Transverse colon (tissue), 4 donors: ENCODE data around the gene HSPA4. TPM values are rescaled to one million over a fixed set of nuclear protein-coding genes. Genes with fewer than 3 reads are reported as not detected.

Experiments
- DNase-seq: peaks from one replicate; pipeline ENCODE4 v3.0.0-alpha.2; 2019
- H3K27ac ChIP-seq, 4 donors: fragments of 200-600 bp; sonication (generic); 2 replicates each; pipeline ENCODE4 v1.5.1; 2016 to 2018; ENCODE audit warnings: inconsistent platforms in 4 of 4
- H3K27me3 ChIP-seq: fragments of 200-600 bp; sonication (generic); 2 replicates; pipeline ENCODE4 v1.5.1; 2017; ENCODE audit warnings: inconsistent platforms
- H3K36me3 ChIP-seq, 4 donors: fragments of 200-600 bp; sonication (generic); 2 replicates each; pipeline ENCODE4 v1.5.1; 2017 to 2019; ENCODE audit warnings: inconsistent platforms in 4 of 4
- H3K4me1 ChIP-seq, 4 donors: fragments of 200-600 bp; sonication (generic); 2 replicates each; pipeline ENCODE4 v1.5.1; 2017 to 2020; ENCODE audit warnings: inconsistent platforms in 4 of 4
- H3K4me3 ChIP-seq, 4 donors: fragments of 200-600 bp; sonication (generic); 1 replicate in 1 of 4; 2 replicates in 3 of 4; pipeline versions ENCODE4 v1.5.1 to v1.6.1; 2017 to 2019; ENCODE audit warnings: inconsistent platforms in 4 of 4
- H3K9me3 ChIP-seq, 2 donors: fragments of 200-600 bp; sonication (generic); 2 replicates each; pipeline ENCODE4 v1.5.1; 2017 to 2019; ENCODE audit warnings: inconsistent platforms in 2 of 2
- EP300 ChIP-seq: sonication (generic); formaldehyde crosslinking; IDR thresholded peaks from one replicate; pipeline ENCODE4 v1.6.1; 2017; ENCODE audit warnings: antibody characterized with exemption, low read depth
- POLR2A ChIP-seq: fragments of 450-650 bp; IDR thresholded peaks from one replicate; pipeline ENCODE4 v1.6.1; 2016; ENCODE audit warnings: antibody characterized with exemption, mild to moderate bottlenecking, moderate library complexity
- POLR2AphosphoS5 ChIP-seq, 3 donors: sonication (generic); formaldehyde crosslinking; IDR thresholded peaks; one replicate each; pipeline ENCODE4 v1.6.1; 2016; ENCODE audit warnings: antibody characterized with exemption in 3 of 3
- WGBS, 2 donors: methylation state at CpG; one replicate each; pipeline ENCODE4 v1.1.5; 2018; ENCODE audit warnings: low coverage in 1 of 2; 5-methylcytosine and 5-hydroxymethylcytosine counted together
- in situ Hi-C, 4 donors: fragments of 200-750 bp; cut with MboI; loops; one replicate each; pipeline versions ENCODE4 v1.15.0 to v1.15.1; 2017; ENCODE audit warnings: low sequenced_read_pairs in 3 of 4, low pct_ligation_motif_present in 1 of 4, low pct_unique_long_range_greater_than_20kb in 1 of 4
- intact Hi-C: fragments of 100-400 bp; cut with DNase I; formaldehyde crosslinking; loops from one replicate; pipeline ENCODE4 v1.15.1; 2023; ENCODE audit warnings: low total_unique reads
- total RNA-seq, 4 donors: library from RNA; depleted of rRNA; stranded (reverse); fragments of >200 nt; gene quantifications; one replicate each; pipeline ENCODE4 v1.1.0, GENCODE V29; 2016
- TF ChIP-seq, protein P1 (sequence below), 5 experiments: fragments of 200-600 bp in 3 of 5; fragments of 450-650 bp in 2 of 5; sonication (generic) in 3 of 5; IDR thresholded peaks; 1 replicate in 2 of 5; 2 replicates in 3 of 5; pipeline ENCODE4 v1.5.1; 2016 to 2017; ENCODE audit warnings: antibody characterized with exemption in 5 of 5, inconsistent platforms in 3 of 5, mild to moderate bottlenecking in 2 of 5, moderate library complexity in 1 of 5

HSPA4 gene
- total RNA-seq, 4 donors from 2014 or later = 34.4 to 52.5 (median 46.5) TPM

GRCh38 chr5:133088064-133088463 is 36.3 kb downstream of the HSPA4 start:
- WGBS, 2 donors = 96 to 100% methylated on average over 2 to 3 of the region's 3 CpGs
- H3K36me3 ChIP-seq = peaks cover 0 to 65% (median 31%) of the 10 kb centered on the region in 4 donors
- TF ChIP-seq EP300 (no peak), POLR2AphosphoS5 (IDR thresholded peaks at IDR 0.05) (no peak), POLR2A (no peak)
- TF ChIP-seq, protein P1, sequence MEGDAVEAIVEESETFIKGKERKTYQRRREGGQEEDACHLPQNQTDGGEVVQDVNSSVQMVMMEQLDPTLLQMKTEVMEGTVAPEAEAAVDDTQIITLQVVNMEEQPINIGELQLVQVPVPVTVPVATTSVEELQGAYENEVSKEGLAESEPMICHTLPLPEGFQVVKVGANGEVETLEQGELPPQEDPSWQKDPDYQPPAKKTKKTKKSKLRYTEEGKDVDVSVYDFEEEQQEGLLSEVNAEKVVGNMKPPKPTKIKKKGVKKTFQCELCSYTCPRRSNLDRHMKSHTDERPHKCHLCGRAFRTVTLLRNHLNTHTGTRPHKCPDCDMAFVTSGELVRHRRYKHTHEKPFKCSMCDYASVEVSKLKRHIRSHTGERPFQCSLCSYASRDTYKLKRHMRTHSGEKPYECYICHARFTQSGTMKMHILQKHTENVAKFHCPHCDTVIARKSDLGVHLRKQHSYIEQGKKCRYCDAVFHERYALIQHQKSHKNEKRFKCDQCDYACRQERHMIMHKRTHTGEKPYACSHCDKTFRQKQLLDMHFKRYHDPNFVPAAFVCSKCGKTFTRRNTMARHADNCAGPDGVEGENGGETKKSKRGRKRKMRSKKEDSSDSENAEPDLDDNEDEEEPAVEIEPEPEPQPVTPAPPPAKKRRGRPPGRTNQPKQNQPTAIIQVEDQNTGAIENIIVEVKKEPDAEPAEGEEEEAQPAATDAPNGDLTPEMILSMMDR (IDR thresholded peaks at IDR 0.05) = no peak

DNA sequence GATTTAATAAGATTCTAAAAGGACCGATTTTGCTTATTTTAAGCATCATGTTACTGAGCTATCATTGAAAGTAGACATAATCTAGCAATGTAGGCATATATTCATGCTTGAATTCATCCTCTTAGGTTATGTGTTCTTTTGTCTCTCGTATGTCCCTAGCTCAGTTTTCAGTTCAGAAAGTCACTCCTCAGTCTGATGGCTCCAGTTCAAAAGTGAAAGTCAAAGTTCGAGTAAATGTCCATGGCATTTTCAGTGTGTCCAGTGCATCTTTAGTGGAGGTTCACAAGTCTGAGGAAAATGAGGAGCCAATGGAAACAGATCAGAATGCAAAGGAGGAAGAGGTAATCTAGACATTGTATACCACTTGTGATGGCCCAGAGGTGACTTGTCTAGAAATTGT is 39.2 kb downstream of the HSPA4 start:
- Histone ChIP-seq H3K27me3 (no peaks in the 10 kb centered on the region), H3K27ac (no peak overlapping the region), H3K4me3 (no peak overlapping the region), H3K36me3 (peaks cover 0 to 78% (median 33%) of the 10 kb centered on the region in 4 donors), H3K9me3 (no peaks in the 10 kb centered on the region), H3K4me1 (no peaks in the 10 kb centered on the region)
- TF ChIP-seq EP300 (no peak), POLR2AphosphoS5 (IDR thresholded peaks at IDR 0.05) (no peak), POLR2A (no peak)
- TF ChIP-seq, protein P1 (IDR thresholded peaks at IDR 0.05) = no peak
- DNase-seq = no peak
- intact Hi-C loops (no loop called here), in situ Hi-C loops (no loop called here)
- 89 to 93% methylated on average over 3 of the region's 3 CpGs for WGBS, 2 donors

More at GRCh38 chr5:133088064-133088463, 36.3 kb downstream of the HSPA4 start:
- DNase-seq = no peak
- Histone ChIP-seq H3K4me3 (no peak overlapping the region), H3K9me3 (no peaks in the 10 kb centered on the region), H3K27me3 (no peaks in the 10 kb centered on the region), H3K27ac (no peak overlapping the region), H3K4me1 (no peaks in the 10 kb centered on the region)
- in situ Hi-C loops = no loop called here
- intact Hi-C loops = no loop called here

- Histone ChIP-seq H3K27me3 (no peaks in the 10 kb centered on the region), H3K27ac (no peak overlapping the region), H3K36me3 (peaks cover 0 to 36% (median 16%) of the 10 kb centered on the region in 4 donors), H3K4me1 (peaks cover 0 to 3% (median 2%) of the 10 kb centered on the region in 4 donors), H3K9me3 (no peaks in the 10 kb centered on the region), H3K4me3 (no peak overlapping the region)
- WGBS, 2 donors = 70 to 82% methylated on average over 2 to 3 of the region's 3 CpGs
- TF ChIP-seq POLR2AphosphoS5 (IDR thresholded peaks at IDR 0.05) (no peak), POLR2A (no peak), EP300 (no peak)
- TF ChIP-seq, protein P1 (IDR thresholded peaks at IDR 0.05) = no peak
- intact Hi-C loops (no loop called here), in situ Hi-C loops (loop anchor here in 3 of 4 donors (25.0 kb wide), 2 partner anchors 181 to 756 kb away; no protein-coding TSS in a partner anchor)
- no peak for DNase-seq
Observed at GRCh38 chr5:133106343-133106742, 54.5 kb downstream of the HSPA4 start.

- intact Hi-C loops = no loop called here
- no peak overlapping the region for H3K27ac ChIP-seq
- WGBS, 2 donors = 78 to 100% methylated on average over 4 to 8 of the region's 8 CpGs
- no peak overlapping the region for H3K4me3 ChIP-seq
- no peak for DNase-seq
- peaks cover 0 to 30% (median 13%) of the 10 kb centered on the region in 4 donors for H3K36me3 ChIP-seq
- H3K27me3 ChIP-seq = no peaks in the 10 kb centered on the region
- H3K9me3 ChIP-seq = no peaks in the 10 kb centered on the region
- in situ Hi-C loops = loop anchor here in 3 of 4 donors (25.0 kb wide), 2 partner anchors 180 to 755 kb away; no protein-coding TSS in a partner anchor
- TF ChIP-seq EP300 = no peak
- TF ChIP-seq, protein P1 (IDR thresholded peaks at IDR 0.05) = no peak
- TF ChIP-seq POLR2AphosphoS5 (IDR thresholded peaks at IDR 0.05) = no peak
- TF ChIP-seq POLR2A = no peak
- peaks cover 0 to 3% (median 3%) of the 10 kb centered on the region in 4 donors for H3K4me1 ChIP-seq
Observed at GRCh38 chr5:133106761-133107572, 55.2 kb downstream of the HSPA4 start.
